Natural killer cell treated with Interleukin-12 subunit alpha and Interleukin-12 subunit beta and Interleukin-15 and Interleukin-18, amount 100 ng/mL, for 72 hours (primary cell): ENCODE data around the gene ANKRD9. TPM values are rescaled to one million over a fixed set of nuclear protein-coding genes. Genes with fewer than 3 reads are reported as not detected.

Source experiments
- ATAC-seq, 2 donors: fragments of 150-1000 bp; cut with Tn5 transposase in 1 of 2; sonication (Bioruptor Pico), chemical (Tn5 transposase) in 1 of 2; 2 replicates each; pipeline ENCODE4 v1.10.0; 2021
- DNase-seq: peaks from one replicate; pipeline ENCODE4 v3.0.0; 2022; ENCODE audit warnings: low spot score
- H3K27ac Mint-ChIP-seq, 2 donors: 1 replicate in 1 of 2; 2 replicates in 1 of 2; pipeline ENCODE4 v1.8.0; 2022; ENCODE audit warnings: mixed read lengths in 2 of 2, mild to moderate bottlenecking in 1 of 2, moderate library complexity in 1 of 2
- H3K27me3 Mint-ChIP-seq, 2 donors: 1 replicate in 1 of 2; 2 replicates in 1 of 2; pipeline ENCODE4 v1.8.0; 2022; ENCODE audit warnings: mixed read lengths in 2 of 2
- H3K36me3 Mint-ChIP-seq: one replicate; pipeline ENCODE4 v1.8.0; 2022; ENCODE audit warnings: mixed read lengths
- H3K4me1 Mint-ChIP-seq, 2 donors: 1 replicate in 1 of 2; 2 replicates in 1 of 2; pipeline ENCODE4 v1.8.0; 2022; ENCODE audit warnings: low read depth in 2 of 2, mixed read lengths in 2 of 2, mild to moderate bottlenecking in 1 of 2
- H3K4me3 Mint-ChIP-seq: one replicate; pipeline ENCODE4 v1.8.0; 2022; ENCODE audit warnings: mixed read lengths
- H3K9me3 Mint-ChIP-seq: 2 replicates; pipeline ENCODE4 v1.8.0; 2022; ENCODE audit warnings: mixed read lengths
- total RNA-seq, 2 donors: library from RNA; stranded (reverse); gene quantifications; one replicate each; pipeline ENCODE4 v1.2.3, GENCODE V29; 2022

ANKRD9 gene
- total RNA-seq, 2 donors from 2014 or later = 7.9 to 12.7 TPM

GRCh38 chr14:102472791-102473150, 36.8 kb downstream of the ANKRD9 start:
- no peak overlapping the region for H3K27ac Mint-ChIP-seq
- H3K27me3 Mint-ChIP-seq = no peaks in the 10 kb centered on the region
- no peaks in the 10 kb centered on the region for H3K36me3 Mint-ChIP-seq
- no peak overlapping the region for H3K4me3 Mint-ChIP-seq
- no peaks in the 10 kb centered on the region for H3K9me3 Mint-ChIP-seq
- no peaks in the 10 kb centered on the region for H3K4me1 Mint-ChIP-seq
- DNase-seq (no peak), ATAC-seq (no peak)

DNA sequence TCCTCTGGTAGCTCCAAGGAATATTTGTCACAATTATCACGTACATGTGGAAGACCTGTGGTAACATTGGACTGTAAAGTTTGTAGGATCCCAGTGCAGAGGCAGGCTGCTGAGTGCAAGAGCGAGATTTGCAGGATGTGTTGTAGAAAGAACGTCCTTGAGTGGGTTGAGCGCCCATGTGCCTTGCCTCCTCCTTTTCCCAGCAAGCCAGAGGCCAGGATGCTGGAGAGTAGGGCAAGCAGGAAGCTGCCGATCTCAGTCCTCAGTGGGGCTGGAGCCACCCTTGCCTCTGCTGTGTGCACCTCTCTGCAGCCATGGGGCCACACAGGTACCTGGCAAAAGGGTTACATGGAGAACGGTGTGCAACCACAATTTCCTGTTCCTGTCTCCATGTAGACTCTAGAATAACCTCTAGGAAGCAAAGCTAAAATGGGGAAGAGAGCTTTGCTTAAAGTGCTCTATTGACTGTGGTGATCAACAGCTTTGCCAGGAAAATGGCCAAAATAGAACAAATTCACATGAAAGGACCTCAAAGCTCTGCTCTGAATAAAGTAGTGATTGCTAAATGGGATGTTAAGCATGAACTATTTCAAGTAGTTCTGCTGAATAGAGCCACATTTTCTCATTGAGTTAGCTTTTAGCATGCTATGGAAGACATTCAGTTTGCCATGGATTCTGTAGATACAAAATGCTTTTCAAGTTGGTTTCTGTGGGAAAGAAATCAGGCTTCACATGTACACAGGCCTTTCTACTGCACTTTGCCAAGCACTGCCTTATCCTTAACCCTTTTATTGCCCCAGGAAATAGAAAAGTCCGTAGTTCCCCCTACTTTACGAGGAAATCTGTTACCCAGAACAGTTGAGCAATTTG, 37.4 kb downstream of the ANKRD9 start:
- H3K27ac Mint-ChIP-seq = no peak overlapping the region
- DNase-seq (no peak), ATAC-seq (no peak)
- H3K27me3 Mint-ChIP-seq = no peaks in the 10 kb centered on the region
- no peaks in the 10 kb centered on the region for H3K9me3 Mint-ChIP-seq
- H3K36me3 Mint-ChIP-seq = no peaks in the 10 kb centered on the region
- no peaks in the 10 kb centered on the region for H3K4me1 Mint-ChIP-seq
- no peak overlapping the region for H3K4me3 Mint-ChIP-seq

GRCh38 chr14:102469261-102469660, 40.3 kb downstream of the ANKRD9 start:
- Mint-ChIP-seq H3K9me3 (no peaks in the 10 kb centered on the region), H3K27me3 (no peaks in the 10 kb centered on the region), H3K27ac (no peak overlapping the region), H3K4me3 (no peak overlapping the region), H3K4me1 (no peaks in the 10 kb centered on the region), H3K36me3 (no peaks in the 10 kb centered on the region)
- DNase-seq (no peak), ATAC-seq (no peak)

DNA sequence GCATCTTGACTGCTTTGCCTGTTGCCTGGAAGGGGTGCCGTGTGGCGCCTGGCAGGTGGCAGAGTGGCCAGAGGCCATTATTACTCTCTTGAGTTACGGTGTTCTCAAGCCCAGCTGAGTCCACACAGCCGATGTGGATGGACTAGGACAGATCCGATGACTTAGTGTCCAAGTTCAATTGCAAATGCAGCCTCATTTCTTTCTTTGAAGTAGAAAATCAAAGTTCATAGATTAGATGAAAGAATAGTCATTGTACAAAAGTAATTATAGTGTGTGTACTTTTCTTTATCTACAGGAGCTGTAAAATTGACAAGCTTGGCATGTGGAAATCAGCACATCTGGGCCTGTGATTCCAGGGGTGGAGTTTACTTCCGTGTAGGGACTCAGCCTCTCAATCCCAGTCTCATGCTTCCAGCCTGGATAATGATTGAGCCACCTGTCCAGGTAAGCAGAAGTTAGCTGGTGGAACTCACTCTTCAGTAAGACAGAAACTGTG, 44.7 kb downstream of the ANKRD9 start:
- no peaks in the 10 kb centered on the region for H3K36me3 Mint-ChIP-seq
- ATAC-seq (no peak), DNase-seq (no peak)
- H3K9me3 Mint-ChIP-seq = no peaks in the 10 kb centered on the region
- no peaks in the 10 kb centered on the region for H3K27me3 Mint-ChIP-seq
- peaks cover 6% of the 10 kb centered on the region in 2 donors for H3K4me1 Mint-ChIP-seq
- no peak overlapping the region for H3K4me3 Mint-ChIP-seq
- H3K27ac Mint-ChIP-seq = no peak overlapping the region

DNA sequence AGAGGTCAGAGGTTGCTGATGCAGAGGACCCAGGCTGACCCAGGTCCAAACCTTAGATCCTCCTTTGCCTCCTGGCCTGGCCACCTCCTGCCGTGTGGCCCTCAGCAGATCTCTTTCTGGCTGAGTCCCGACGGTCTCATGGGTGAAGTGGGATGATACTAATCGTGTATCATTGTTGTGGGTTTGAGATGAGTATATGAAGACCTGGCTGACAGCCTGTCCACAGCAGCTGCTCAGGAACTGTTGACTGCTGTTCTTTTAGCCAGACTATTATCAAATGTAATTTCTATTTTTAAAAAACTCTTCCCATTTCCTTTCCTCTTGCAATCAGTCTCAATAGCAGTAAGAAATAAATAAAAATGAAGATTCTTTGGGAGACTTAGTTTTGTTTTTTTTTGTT, 45.6 kb downstream of the ANKRD9 start:
- DNase-seq (no peak), ATAC-seq (no peak)
- no peaks in the 10 kb centered on the region for H3K36me3 Mint-ChIP-seq
- no peaks in the 10 kb centered on the region for H3K9me3 Mint-ChIP-seq
- H3K27ac Mint-ChIP-seq = no peak overlapping the region
- no peak overlapping the region for H3K4me3 Mint-ChIP-seq
- no peaks in the 10 kb centered on the region for H3K27me3 Mint-ChIP-seq
- peaks cover 6% of the 10 kb centered on the region in 2 donors for H3K4me1 Mint-ChIP-seq

DNA sequence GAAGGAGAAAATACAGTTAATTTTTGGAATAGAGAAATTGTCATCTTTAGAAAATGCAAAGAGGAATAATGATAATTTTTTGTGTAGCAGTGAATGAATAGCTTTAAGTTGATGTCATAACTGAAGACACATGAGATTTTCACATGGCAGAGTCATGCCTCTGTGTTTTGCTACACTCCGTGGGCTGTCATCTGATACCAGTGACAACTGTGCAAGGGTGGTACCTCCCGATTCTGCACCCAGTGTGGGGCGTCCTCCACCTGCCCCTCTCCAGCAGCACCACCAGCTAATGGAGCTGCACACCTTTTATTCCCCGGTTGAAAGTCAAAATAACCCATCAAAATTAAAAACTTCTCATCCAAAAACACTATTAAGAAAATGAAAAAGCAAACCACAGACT, 47.2 kb downstream of the ANKRD9 start:
- Mint-ChIP-seq H3K36me3 (no peaks in the 10 kb centered on the region), H3K27me3 (no peaks in the 10 kb centered on the region), H3K4me3 (no peak overlapping the region), H3K4me1 (peaks cover 6% of the 10 kb centered on the region in 2 donors), H3K9me3 (no peaks in the 10 kb centered on the region), H3K27ac (no peak overlapping the region)
- DNase-seq = no peak
- no peak for ATAC-seq

- Mint-ChIP-seq H3K4me3 (no peak overlapping the region), H3K27me3 (no peaks in the 10 kb centered on the region), H3K27ac (peak overlapping the region in 1 of 2 donors; percentile 27), H3K4me1 (peaks cover 6% of the 10 kb centered on the region in 2 donors), H3K36me3 (no peaks in the 10 kb centered on the region), H3K9me3 (no peaks in the 10 kb centered on the region)
- no peak for ATAC-seq
- DNase-seq = no peak
Measured at GRCh38 chr14:102461490-102462338, 47.9 kb downstream of the ANKRD9 start.

- ATAC-seq (no peak), DNase-seq (no peak)
- H3K4me3 Mint-ChIP-seq = no peak overlapping the region
- H3K27me3 Mint-ChIP-seq = no peaks in the 10 kb centered on the region
- H3K4me1 Mint-ChIP-seq = peaks cover 6% of the 10 kb centered on the region in 2 donors
- no peak overlapping the region for H3K27ac Mint-ChIP-seq
- no peaks in the 10 kb centered on the region for H3K9me3 Mint-ChIP-seq
- no peaks in the 10 kb centered on the region for H3K36me3 Mint-ChIP-seq
Measured at GRCh38 chr14:102457509-102457908, 52.1 kb downstream of the ANKRD9 start.

- Mint-ChIP-seq H3K27ac (no peak overlapping the region), H3K4me1 (no peaks in the 10 kb centered on the region), H3K4me3 (no peak overlapping the region), H3K27me3 (no peaks in the 10 kb centered on the region), H3K36me3 (no peaks in the 10 kb centered on the region), H3K9me3 (no peaks in the 10 kb centered on the region)
- DNase-seq (no peak), ATAC-seq (no peak)
Measured at GRCh38 chr14:102454711-102455110, 54.9 kb downstream of the ANKRD9 start.

GRCh38 chr14:102452302-102452701, 57.3 kb downstream of the ANKRD9 start:
- DNase-seq (no peak), ATAC-seq (no peak)
- Mint-ChIP-seq H3K9me3 (no peaks in the 10 kb centered on the region), H3K36me3 (no peaks in the 10 kb centered on the region), H3K4me3 (no peak overlapping the region), H3K27ac (no peak overlapping the region), H3K27me3 (no peaks in the 10 kb centered on the region), H3K4me1 (no peaks in the 10 kb centered on the region)

Other genes starting within 250 kb of the ANKRD9 start
- gene MOK, start 204.6 kb downstream of the ANKRD9 start, total RNA-seq = 1 to 10 TPM; 3.0 to 5.9 TPM
- 10 to 100 TPM; 10.5 to 23.8 TPM for gene ZNF839, start 190.0 kb downstream of the ANKRD9 start, total RNA-seq
- gene CINP, start 146.9 kb downstream of the ANKRD9 start, total RNA-seq = 10 to 100 TPM; 38.5 to 39.1 TPM
- 10 to 100 TPM; 12.2 to 17.2 TPM for gene TECPR2, start 146.8 kb downstream of the ANKRD9 start, total RNA-seq
- 10 to 100 TPM; 17.1 to 17.5 TPM for gene RCOR1, start 82.9 kb upstream of the ANKRD9 start, total RNA-seq